H1 (cell line): ENCODE data around the gene CFAP97D1.

ENCODE experiments used
- BRCA1 ChIP-seq: IDR thresholded peaks from 2 replicates; pipeline ENCODE4 v1.6.1; 2012; ENCODE audit warnings: low read depth, low read length, improper control_type of control experiment
- CTCF ChIP-seq, 3 experiments: IDR thresholded peaks; 1 replicate in 2 of 3; 2 replicates in 1 of 3; pipeline versions ENCODE4 v1.5.1 to v1.6.1; 2011; ENCODE audit warnings: low read length in 3 of 3, mild to moderate bottlenecking in 3 of 3, inconsistent platforms in 2 of 3, low read depth in 1 of 3, moderate library complexity in 1 of 3; ENCODE audit not compliant: insufficient read depth in 1 of 3; ENCODE audit errors: control extremely low read depth in 1 of 3
- EP300 ChIP-seq, 2 experiments: IDR thresholded peaks; 1 replicate in 1 of 2; 2 replicates in 1 of 2; pipeline ENCODE4 v1.6.1; 2011 to 2012; ENCODE audit warnings: low read depth in 2 of 2, low read length in 2 of 2, mild to moderate bottlenecking in 2 of 2, borderline replicate concordance in 1 of 2, inconsistent platforms in 1 of 2, moderate library complexity in 1 of 2
- EZH2 ChIP-seq: fragments of 200-600 bp; sonication (generic); IDR thresholded peaks from 2 replicates; pipeline ENCODE4 v1.7.1; 2012; ENCODE audit warnings: low read depth, mild to moderate bottlenecking, moderate library complexity, low read length, inconsistent platforms; ENCODE audit not compliant: severe bottlenecking
- GABPA ChIP-seq: IDR thresholded peaks from 2 replicates; pipeline ENCODE4 v1.6.1; 2011; ENCODE audit warnings: mild to moderate bottlenecking, low read length, moderate library complexity, borderline replicate concordance; ENCODE audit not compliant: insufficient read depth
- GTF2F1 ChIP-seq: IDR thresholded peaks from 2 replicates; pipeline ENCODE4 v1.6.1; 2012; ENCODE audit warnings: low read depth, low read length, improper control_type of control experiment, borderline replicate concordance
- KDM5A ChIP-seq: fragments of 200-600 bp; IDR thresholded peaks from 2 replicates; pipeline ENCODE4 v1.7.1; 2012; ENCODE audit warnings: mild to moderate bottlenecking, low read length, inconsistent platforms, mixed read lengths
- POLR2AphosphoS5 ChIP-seq: IDR thresholded peaks from 2 replicates; pipeline ENCODE4 v1.6.1; 2011; ENCODE audit warnings: low read depth, low read length
- SIN3A ChIP-seq, 2 experiments: IDR thresholded peaks in 1 of 2; conservative IDR thresholded peaks in 1 of 2; 2 replicates each; pipeline ENCODE4 v1.6.1; 2011 to 2012; ENCODE audit warnings: low read length in 2 of 2, improper control_type of control experiment in 1 of 2, low read depth in 1 of 2, mild to moderate bottlenecking in 1 of 2
- TCF12 ChIP-seq: IDR thresholded peaks from 2 replicates; pipeline ENCODE4 v1.6.1; 2011; ENCODE audit warnings: low read depth, mild to moderate bottlenecking, low read length
- USF2 ChIP-seq: IDR thresholded peaks from 2 replicates; pipeline ENCODE4 v1.6.1; 2011; ENCODE audit warnings: low read length, improper control_type of control experiment

- TF ChIP-seq USF2: no peak
- no peak for TF ChIP-seq BRCA1
- no peak for TF ChIP-seq EP300 (IDR thresholded peaks at IDR 0.05; ENCODE audit: borderline replicate concordance in 1 of 2, low read depth in 2 of 2, low read length in 2 of 2)
- TF ChIP-seq SIN3A (conservative IDR thresholded peaks at IDR 0.05 in 1 of 2, IDR thresholded peaks at IDR 0.05 in 1 of 2; ENCODE audit: low read depth in 1 of 2, low read length in 2 of 2): no peak
- TF ChIP-seq GABPA: no peak
- no peak for TF ChIP-seq KDM5A
- TF ChIP-seq EZH2: no peak
- TF ChIP-seq POLR2AphosphoS5: no peak
- no peak for TF ChIP-seq CTCF (IDR thresholded peaks at IDR 0.05; ENCODE audit: control extremely low read depth in 1 of 3, insufficient read depth in 1 of 3, low read depth in 1 of 3, low read length in 3 of 3)
- no peak for TF ChIP-seq TCF12
- no peak for TF ChIP-seq GTF2F1
Observed at GRCh38 chr17:43784068-43784467, 3.8 kb downstream of the CFAP97D1 start.
